Glutamatergic neuron (in vitro differentiated cells): ENCODE data around the gene MUC4. TPM values are rescaled to one million over a fixed set of nuclear protein-coding genes. Genes with fewer than 3 reads are reported as not detected.
A peak's percentile ranks its signal among the peaks of the same experiment; 100 is the strongest.

Experiments
- DNase-seq: peaks from one replicate; pipeline ENCODE4 v3.0.0; 2022
- H3K27ac Mint-ChIP-seq: one replicate; pipeline ENCODE4 v1.8.0; 2020; ENCODE audit warnings: mild to moderate bottlenecking, mixed read lengths, inconsistent platforms; ENCODE audit not compliant: unreplicated experiment
- H3K27me3 Mint-ChIP-seq: one replicate; pipeline ENCODE4 v1.8.0; 2020; ENCODE audit warnings: mild to moderate bottlenecking, moderate library complexity, mixed read lengths, inconsistent platforms; ENCODE audit not compliant: unreplicated experiment
- H3K36me3 Mint-ChIP-seq: one replicate; pipeline ENCODE4 v1.8.0; 2020; ENCODE audit warnings: mild to moderate bottlenecking, mixed read lengths, inconsistent platforms; ENCODE audit not compliant: unreplicated experiment
- H3K4me1 Mint-ChIP-seq: one replicate; pipeline ENCODE4 v1.8.0; 2020; ENCODE audit warnings: mild to moderate bottlenecking, low read depth, mixed read lengths, inconsistent platforms; ENCODE audit not compliant: unreplicated experiment
- H3K4me3 Mint-ChIP-seq: one replicate; pipeline ENCODE4 v1.8.0; 2020; ENCODE audit warnings: mild to moderate bottlenecking, mixed read lengths, inconsistent platforms; ENCODE audit not compliant: unreplicated experiment
- H3K9me3 Mint-ChIP-seq: one replicate; pipeline ENCODE4 v1.8.0; 2020; ENCODE audit warnings: mild to moderate bottlenecking, moderate library complexity, mixed read lengths, inconsistent platforms; ENCODE audit not compliant: unreplicated experiment
- CTCF ChIP-seq: fragments of 200-600 bp; sonication (generic); IDR thresholded peaks from one replicate; pipeline ENCODE4 v1.5.0; 2021; ENCODE audit not compliant: partially characterized antibody, unreplicated experiment
- long read RNA-seq: library from polyadenylated mRNA; unstranded; transcript quantifications from one replicate; pipeline ENCODE4 v2.0.0, GENCODE V29; 2020; ENCODE audit not compliant: unreplicated experiment
- total RNA-seq: library from RNA; stranded (reverse); fragmentation: NEBNext Ultra II Directional; extraction: Animal tissue kit (Norgen Biotek cat#: 25700); gene quantifications from one replicate; pipeline ENCODE4 v1.2.1, GENCODE V29; 2021; ENCODE audit not compliant: unreplicated experiment

Gene MUC4
- total RNA-seq: 2.5 TPM
- long read RNA-seq: 0 reads

GRCh38 chr3:195811756-195812155 is at the start of gene MUC4:
MUC4 (minus strand) TSS chr3:195811929; CDS start chr3:195811817, 112 bp downstream.
- H3K27ac Mint-ChIP-seq: peak within 1 kb of the TSS; percentile 53
- peaks cover 5% of the 10 kb centered on the region for H3K9me3 Mint-ChIP-seq
- DNase-seq: peak; percentile 62
- no peaks in the 10 kb centered on the region for H3K36me3 Mint-ChIP-seq
- H3K4me3 Mint-ChIP-seq: peak within 1 kb of the TSS; percentile 2
- peaks cover 4% of the 10 kb centered on the region for H3K27me3 Mint-ChIP-seq
- peaks cover 2% of the 10 kb centered on the region for H3K4me1 Mint-ChIP-seq
- no peak for TF ChIP-seq CTCF

GRCh38 chr3:195860456-195860855 is 48.7 kb upstream of the MUC4 start:
- no peaks in the 10 kb centered on the region for H3K9me3 Mint-ChIP-seq
- H3K4me1 Mint-ChIP-seq: peaks cover 3% of the 10 kb centered on the region
- H3K36me3 Mint-ChIP-seq: no peaks in the 10 kb centered on the region
- TF ChIP-seq CTCF: no peak
- H3K27ac Mint-ChIP-seq: no peak overlapping the region
- no peak overlapping the region for H3K4me3 Mint-ChIP-seq
- no peak for DNase-seq
- peaks cover 5% of the 10 kb centered on the region for H3K27me3 Mint-ChIP-seq

GRCh38 chr3:195859846-195860411 is 48.2 kb upstream of the MUC4 start:
- H3K27ac Mint-ChIP-seq: no peak overlapping the region
- DNase-seq: no peak

GRCh38 chr3:195859061-195859845 is 47.5 kb upstream of the MUC4 start:
- Mint-ChIP-seq H3K4me1 (peaks cover 3% of the 10 kb centered on the region), H3K4me3 (peak overlapping the region; percentile 49), H3K9me3 (no peaks in the 10 kb centered on the region), H3K27ac (no peak overlapping the region), H3K27me3 (peaks cover 4% of the 10 kb centered on the region), H3K36me3 (no peaks in the 10 kb centered on the region)
- TF ChIP-seq CTCF: peak; percentile 98
- DNase-seq: peak; percentile 86

More at GRCh38 chr3:195859846-195860411, 48.2 kb upstream of the MUC4 start:
- Mint-ChIP-seq H3K4me3 (no peak overlapping the region), H3K27me3 (peaks cover 5% of the 10 kb centered on the region), H3K9me3 (no peaks in the 10 kb centered on the region), H3K36me3 (no peaks in the 10 kb centered on the region), H3K4me1 (peaks cover 3% of the 10 kb centered on the region)
- TF ChIP-seq CTCF: no peak
